Measurements from ENCODE around the gene RABGAP1. TPM values are rescaled to one million over a fixed set of nuclear protein-coding genes. Genes with fewer than 3 reads are reported as not detected.

The RABGAP1 gene
- total RNA-seq, 1 donor from 2014 or later: 93.6 TPM

DNA sequence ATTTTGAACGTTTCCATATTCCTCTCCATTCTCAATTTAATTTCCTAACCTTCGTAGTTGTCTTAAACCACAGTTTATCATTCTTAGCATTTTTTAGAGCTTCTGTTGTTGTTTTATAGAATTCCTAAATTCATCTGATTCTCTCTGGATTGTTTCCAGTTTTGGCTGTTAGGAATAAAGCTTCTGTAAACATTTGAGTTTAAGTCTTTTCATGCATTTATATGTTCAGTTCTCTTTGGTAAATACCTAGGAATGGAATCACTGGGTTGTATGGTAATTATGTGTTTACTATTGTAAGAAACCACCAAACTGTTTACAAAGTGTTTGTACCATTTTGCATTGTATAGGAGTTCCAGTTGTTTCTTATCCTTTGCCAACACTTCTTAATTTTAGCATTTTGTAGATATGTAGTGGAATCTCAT, 122.4 kb downstream of the RABGAP1 start:
- H3K9me3 Mint-ChIP-seq (ENCODE audit: low read depth): no peaks in the 10 kb centered on the region
- no peaks in the 10 kb centered on the region for H3K4me1 Mint-ChIP-seq (ENCODE audit: low read depth)
- H3K27me3 Mint-ChIP-seq: no peaks in the 10 kb centered on the region
- H3K36me3 Mint-ChIP-seq (ENCODE audit: insufficient read depth): peaks cover 22% of the 10 kb centered on the region
- H3K27ac Mint-ChIP-seq: no peak overlapping the region
- no peak for DNase-seq (ENCODE audit: low spot score, unreplicated experiment)
- H3K4me3 Mint-ChIP-seq (ENCODE audit: low read depth): no peak overlapping the region
- TF ChIP-seq, protein P1, sequence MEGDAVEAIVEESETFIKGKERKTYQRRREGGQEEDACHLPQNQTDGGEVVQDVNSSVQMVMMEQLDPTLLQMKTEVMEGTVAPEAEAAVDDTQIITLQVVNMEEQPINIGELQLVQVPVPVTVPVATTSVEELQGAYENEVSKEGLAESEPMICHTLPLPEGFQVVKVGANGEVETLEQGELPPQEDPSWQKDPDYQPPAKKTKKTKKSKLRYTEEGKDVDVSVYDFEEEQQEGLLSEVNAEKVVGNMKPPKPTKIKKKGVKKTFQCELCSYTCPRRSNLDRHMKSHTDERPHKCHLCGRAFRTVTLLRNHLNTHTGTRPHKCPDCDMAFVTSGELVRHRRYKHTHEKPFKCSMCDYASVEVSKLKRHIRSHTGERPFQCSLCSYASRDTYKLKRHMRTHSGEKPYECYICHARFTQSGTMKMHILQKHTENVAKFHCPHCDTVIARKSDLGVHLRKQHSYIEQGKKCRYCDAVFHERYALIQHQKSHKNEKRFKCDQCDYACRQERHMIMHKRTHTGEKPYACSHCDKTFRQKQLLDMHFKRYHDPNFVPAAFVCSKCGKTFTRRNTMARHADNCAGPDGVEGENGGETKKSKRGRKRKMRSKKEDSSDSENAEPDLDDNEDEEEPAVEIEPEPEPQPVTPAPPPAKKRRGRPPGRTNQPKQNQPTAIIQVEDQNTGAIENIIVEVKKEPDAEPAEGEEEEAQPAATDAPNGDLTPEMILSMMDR (IDR thresholded peaks at IDR 0.05; ENCODE audit: unreplicated experiment): no peak

DNA sequence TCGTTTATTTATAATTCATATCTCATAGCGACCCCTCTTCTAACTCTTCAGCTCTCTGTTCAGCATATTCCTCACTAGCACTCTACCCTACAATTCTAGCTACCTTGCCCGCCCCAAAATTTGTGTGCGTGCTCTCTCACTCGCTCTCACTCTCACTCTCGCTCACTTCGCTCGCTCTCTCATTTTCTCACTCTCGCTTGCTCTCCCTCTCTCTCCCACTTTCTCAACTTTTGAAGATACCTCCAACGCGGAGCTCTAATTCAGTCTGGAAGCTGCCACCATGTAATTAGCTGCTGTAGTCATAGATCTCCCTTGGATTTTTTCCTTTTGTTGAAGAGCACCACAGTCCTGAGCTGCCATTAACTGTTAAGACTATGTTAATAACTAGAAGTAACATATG, 123.1 kb downstream of the RABGAP1 start:
- Mint-ChIP-seq H3K27ac (peak overlapping the region; percentile 0), H3K27me3 (no peaks in the 10 kb centered on the region), H3K9me3 (ENCODE audit: low read depth) (no peaks in the 10 kb centered on the region), H3K4me1 (ENCODE audit: low read depth) (no peaks in the 10 kb centered on the region), H3K36me3 (ENCODE audit: insufficient read depth) (peaks cover 20% of the 10 kb centered on the region), H3K4me3 (ENCODE audit: low read depth) (no peak overlapping the region)
- TF ChIP-seq, protein P1 (IDR thresholded peaks at IDR 0.05; ENCODE audit: unreplicated experiment): no peak
- no peak for DNase-seq (ENCODE audit: low spot score, unreplicated experiment)

DNA sequence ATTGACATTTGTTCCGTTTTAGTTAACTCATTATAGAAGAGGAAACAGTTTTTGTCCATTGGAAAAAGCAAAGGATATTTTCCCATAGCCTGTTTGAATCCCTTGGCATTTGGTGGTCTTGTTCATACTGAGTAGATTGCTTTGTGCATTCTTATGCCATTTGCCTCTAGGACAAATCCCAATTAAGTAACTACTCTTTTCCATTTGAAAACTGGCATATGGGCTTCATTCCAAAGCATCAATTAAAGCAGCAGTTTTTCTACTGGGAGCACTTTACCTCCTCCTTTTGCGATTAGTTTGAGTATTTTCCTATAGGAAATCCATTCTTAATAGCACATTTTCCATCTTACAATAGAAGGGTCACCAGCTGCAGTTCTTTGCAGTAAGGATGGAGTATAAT, 123.9 kb downstream of the RABGAP1 start:
- H3K27ac Mint-ChIP-seq: no peak overlapping the region
- no peaks in the 10 kb centered on the region for H3K9me3 Mint-ChIP-seq (ENCODE audit: low read depth)
- peaks cover 17% of the 10 kb centered on the region for H3K36me3 Mint-ChIP-seq (ENCODE audit: insufficient read depth)
- no peaks in the 10 kb centered on the region for H3K27me3 Mint-ChIP-seq
- H3K4me1 Mint-ChIP-seq (ENCODE audit: low read depth): no peaks in the 10 kb centered on the region
- no peak overlapping the region for H3K4me3 Mint-ChIP-seq (ENCODE audit: low read depth)
- no peak for DNase-seq (ENCODE audit: low spot score, unreplicated experiment)
- TF ChIP-seq, protein P1 (IDR thresholded peaks at IDR 0.05; ENCODE audit: unreplicated experiment): no peak

- TF ChIP-seq, protein P1 (IDR thresholded peaks at IDR 0.05; ENCODE audit: unreplicated experiment): no peak
- H3K4me3 Mint-ChIP-seq (ENCODE audit: low read depth): no peak overlapping the region
- H3K36me3 Mint-ChIP-seq (ENCODE audit: insufficient read depth): peaks cover 17% of the 10 kb centered on the region
- no peak overlapping the region for H3K27ac Mint-ChIP-seq
- no peak for DNase-seq (ENCODE audit: low spot score, unreplicated experiment)
- no peaks in the 10 kb centered on the region for H3K4me1 Mint-ChIP-seq (ENCODE audit: low read depth)
- H3K9me3 Mint-ChIP-seq (ENCODE audit: low read depth): no peaks in the 10 kb centered on the region
- no peaks in the 10 kb centered on the region for H3K27me3 Mint-ChIP-seq
Observed at GRCh38 chr9:123065196-123065595, 124.4 kb downstream of the RABGAP1 start.

GRCh38 chr9:123067136-123067535, 126.3 kb downstream of the RABGAP1 start:
- TF ChIP-seq, protein P1 (IDR thresholded peaks at IDR 0.05; ENCODE audit: unreplicated experiment): no peak
- no peaks in the 10 kb centered on the region for H3K9me3 Mint-ChIP-seq (ENCODE audit: low read depth)
- peaks cover 17% of the 10 kb centered on the region for H3K36me3 Mint-ChIP-seq (ENCODE audit: insufficient read depth)
- H3K4me1 Mint-ChIP-seq (ENCODE audit: low read depth): no peaks in the 10 kb centered on the region
- H3K27me3 Mint-ChIP-seq: no peaks in the 10 kb centered on the region
- H3K27ac Mint-ChIP-seq: no peak overlapping the region
- no peak overlapping the region for H3K4me3 Mint-ChIP-seq (ENCODE audit: low read depth)
- no peak for DNase-seq (ENCODE audit: low spot score, unreplicated experiment)

Measured in progenitor cell of endocrine pancreas (in vitro differentiated cells).